ENCODE measurements around the gene GPC1.

GPC1 gene

DNA sequence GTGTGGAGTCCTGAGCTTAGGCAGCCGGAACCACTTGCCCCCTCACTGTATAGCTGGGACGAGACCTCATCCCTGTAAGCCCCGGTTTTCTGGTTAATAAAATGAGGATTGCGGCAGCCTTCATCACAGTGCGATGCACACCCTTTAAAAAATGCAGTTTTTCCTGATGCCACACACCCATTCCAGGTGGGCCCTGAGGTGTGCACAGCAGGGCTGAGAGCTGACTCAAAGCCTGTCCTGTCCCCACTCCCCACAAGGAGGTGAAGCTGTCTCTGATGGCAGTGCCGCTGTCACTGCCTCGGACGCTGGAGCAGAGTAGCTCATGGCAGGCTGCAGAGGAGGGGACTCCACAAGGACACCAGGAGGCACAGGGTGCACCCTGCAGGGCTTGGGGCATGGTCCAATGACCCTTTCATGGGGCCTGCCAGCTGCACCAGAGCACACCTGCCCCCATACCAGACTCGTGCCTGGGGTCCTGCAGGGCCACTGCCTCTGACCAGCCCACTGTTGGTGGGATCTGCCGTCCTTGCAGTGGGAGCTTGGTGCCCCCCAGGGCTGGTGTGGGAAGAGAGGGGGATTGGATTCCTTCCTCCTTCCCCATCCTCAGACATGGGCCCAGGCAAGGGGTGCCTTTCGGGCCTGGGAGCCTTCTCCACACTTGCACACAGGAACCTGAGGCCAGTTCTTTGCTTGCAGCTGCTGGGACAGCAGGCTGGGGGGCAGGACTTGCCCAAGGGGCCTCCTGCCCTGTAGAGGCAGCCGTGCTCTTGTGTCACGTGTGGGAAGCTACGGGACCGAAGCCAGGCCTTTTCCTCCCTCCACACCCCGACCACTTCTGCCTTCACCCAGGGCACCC lies 22.8 kb downstream of the GPC1 start:
- no peak for DNase-seq

DNA sequence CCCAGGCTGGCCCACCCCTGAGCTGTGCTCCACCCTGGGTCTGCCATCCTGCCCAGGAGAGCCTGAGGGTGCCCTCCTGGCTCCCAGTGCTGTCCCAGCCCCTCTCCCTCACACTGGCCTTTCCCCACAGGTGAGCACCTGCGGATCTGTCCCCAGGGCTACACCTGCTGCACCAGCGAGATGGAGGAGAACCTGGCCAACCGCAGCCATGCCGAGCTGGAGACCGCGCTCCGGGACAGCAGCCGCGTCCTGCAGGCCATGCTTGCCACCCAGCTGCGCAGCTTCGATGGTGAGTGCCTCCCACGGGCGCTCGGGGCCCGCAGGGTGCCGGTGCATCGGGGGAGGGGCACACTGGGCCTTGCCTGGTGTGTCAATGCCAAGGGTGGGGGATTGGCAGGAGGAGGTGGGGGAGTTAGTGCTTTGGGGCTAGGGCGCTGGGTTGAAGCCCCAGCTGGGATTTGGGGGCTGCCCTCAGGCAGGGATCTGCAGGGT lies 23.5 kb downstream of the GPC1 start:
- no peak for DNase-seq

- DNase-seq: no peak
Observed at GRCh38 chr2:240459401-240460252, 24.2 kb downstream of the GPC1 start.

DNA sequence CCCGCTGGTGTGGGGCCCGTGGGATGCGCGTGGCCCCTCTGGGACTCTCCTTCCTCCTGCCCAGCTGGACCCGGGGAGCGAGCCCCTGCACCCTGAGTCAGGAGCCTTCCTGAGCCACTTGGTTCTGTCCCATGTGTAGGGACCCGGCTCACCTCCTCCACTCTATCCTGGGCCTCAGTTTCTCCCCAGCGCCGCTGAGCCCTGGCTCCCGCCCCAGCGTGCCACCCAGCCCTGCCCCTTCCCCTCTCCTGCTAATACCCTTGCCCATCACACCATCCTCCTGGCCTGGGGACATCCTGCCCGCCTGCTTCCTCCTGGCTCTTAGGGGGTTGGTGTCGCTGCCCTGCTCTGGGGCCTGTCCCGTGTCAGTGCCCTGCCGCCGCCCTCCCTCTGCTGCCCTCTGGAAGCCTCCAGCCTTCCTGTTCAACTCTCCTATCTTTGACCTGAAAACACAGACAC lies 24.8 kb downstream of the GPC1 start:
- no peak for DNase-seq

DNA sequence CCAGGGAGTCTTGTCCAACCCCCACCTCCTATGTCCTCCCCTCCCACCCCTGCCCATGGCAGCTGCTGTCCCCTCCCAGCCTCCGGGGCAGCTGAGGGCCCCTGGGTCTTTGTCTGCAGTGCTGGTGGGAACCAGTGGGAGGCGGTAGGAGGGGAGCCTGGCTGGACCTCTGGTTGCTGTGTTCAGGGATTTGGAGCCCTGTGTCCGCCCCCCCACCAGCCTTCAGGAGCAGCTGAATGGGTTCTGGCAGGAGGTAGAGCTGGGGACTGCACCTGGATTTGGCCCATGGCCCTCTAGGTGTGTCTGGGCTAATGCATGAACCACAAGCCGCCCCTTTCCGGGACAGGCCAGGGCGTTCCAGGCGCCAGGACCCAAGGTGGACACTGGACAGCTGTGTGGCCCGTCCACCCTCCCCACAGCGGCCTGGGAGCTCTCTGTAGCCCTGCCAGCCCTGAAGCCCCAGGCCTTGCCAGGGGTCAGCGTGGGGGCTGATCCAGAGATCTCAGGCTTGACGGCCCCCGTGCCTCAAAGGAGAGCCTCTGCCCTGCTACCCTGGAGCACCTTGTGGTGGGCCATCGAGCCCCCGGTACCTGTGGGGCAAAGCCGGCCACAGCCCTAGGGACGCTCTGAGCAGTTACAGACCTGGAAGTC lies 25.4 kb downstream of the GPC1 start:
- DNase-seq: no peak

DNA sequence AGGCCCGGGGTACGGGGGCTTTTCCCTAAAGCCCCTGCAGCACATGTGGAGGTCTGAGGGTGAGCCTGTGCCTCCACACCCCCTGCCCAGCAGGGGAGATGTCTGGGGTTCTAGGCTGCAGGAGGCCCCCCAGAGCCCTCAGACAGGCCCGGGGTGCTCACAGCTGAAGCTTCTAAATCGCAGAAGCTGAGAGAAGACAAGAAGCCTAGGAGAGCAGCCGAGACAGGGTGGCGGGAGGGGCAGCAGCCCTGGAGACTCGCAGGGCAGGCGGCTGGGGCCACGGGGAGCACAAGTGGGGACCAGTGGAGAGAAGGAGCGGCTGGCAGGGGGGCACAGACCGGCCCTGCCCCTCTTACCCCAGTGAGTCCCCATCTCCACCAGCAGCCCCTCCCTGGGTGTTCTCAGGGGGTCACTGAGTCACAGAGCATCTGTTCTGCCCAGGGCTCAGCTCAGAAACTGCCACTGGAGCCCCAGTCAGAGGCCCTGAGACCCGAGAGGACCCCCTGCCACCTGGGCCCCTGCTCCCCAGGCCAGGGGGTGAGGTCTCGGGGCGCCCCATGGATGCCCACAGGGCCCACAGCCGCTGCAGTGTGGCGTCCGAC lies 26.1 kb downstream of the GPC1 start:
- DNase-seq: no peak

DNA sequence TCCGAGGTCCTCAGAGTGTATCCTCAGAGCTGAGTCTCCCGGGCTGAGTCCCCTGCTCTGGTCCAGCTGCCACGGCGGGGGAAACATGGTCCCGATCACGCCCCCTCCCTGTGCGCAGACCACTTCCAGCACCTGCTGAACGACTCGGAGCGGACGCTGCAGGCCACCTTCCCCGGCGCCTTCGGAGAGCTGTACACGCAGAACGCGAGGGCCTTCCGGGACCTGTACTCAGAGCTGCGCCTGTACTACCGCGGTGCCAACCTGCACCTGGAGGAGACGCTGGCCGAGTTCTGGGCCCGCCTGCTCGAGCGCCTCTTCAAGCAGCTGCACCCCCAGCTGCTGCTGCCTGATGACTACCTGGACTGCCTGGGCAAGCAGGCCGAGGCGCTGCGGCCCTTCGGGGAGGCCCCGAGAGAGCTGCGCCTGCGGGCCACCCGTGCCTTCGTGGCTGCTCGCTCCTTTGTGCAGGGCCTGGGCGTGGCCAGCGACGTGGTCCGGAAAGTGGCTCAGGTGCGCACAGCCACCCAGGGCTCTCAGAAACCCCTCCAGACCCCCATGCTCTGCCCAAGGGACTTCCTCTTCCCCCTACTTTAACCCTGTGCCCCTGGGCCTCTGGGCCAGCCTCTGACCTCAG lies 26.7 kb downstream of the GPC1 start:
- DNase-seq: no peak

DNA sequence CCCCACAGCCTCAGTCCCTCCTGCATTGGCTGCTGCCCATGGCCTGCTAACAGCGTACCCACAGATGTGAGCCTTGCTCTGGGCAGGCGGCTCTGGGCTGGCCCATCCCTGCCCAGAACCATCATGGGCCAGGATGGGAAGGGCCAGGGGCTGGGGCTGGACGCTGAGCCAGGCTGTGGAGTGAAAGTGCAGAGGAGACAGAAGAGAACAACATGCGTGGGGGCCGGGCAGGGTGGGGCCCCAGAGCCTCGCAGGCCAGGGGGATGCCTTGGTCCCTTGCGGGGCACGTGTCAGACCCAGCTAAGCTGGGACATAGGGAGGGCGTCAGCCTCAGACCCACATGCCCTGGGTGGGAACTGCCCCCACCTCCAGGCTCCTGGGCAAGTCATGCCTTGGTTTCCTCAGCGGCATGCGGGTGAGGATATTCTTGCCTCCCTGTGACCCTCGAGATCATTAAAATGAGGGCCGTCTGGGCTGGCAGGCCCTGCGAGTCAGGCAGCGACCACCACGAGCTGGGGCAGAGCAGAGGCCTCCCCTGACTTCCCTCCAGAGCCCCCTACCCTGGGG lies 27.3 kb downstream of the GPC1 start:
- DNase-seq: no peak

- DNase-seq: no peak
Observed at GRCh38 chr2:240463274-240463865, 27.9 kb downstream of the GPC1 start.

DNA sequence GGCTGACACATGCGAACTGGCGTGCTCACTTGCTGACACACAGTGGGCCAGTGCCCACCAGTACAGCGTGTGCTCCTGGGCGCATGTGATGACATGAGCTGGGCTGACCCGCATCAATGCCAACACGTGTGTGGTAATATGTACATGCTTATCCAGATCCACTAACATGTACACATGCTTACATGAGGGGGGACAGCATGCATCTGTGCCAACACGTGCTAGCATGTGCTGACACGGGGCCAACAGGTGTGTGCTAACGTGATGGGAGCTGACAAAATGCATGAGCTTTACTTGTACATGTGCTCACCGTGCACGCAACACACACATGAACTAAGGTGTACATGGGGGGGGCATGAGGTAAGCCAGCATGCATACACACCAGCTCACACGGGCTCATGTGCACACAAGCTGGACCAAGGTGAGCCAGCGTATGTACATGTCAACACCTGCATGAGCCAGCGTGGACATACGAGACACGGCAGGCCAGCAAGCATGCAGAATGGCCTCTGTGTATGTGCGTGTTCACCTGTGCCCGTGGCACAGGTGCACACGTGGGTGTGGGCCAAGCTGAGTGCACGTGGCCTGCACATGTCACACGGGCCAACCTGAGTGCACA lies 28.5 kb downstream of the GPC1 start:
- DNase-seq: no peak

DNA sequence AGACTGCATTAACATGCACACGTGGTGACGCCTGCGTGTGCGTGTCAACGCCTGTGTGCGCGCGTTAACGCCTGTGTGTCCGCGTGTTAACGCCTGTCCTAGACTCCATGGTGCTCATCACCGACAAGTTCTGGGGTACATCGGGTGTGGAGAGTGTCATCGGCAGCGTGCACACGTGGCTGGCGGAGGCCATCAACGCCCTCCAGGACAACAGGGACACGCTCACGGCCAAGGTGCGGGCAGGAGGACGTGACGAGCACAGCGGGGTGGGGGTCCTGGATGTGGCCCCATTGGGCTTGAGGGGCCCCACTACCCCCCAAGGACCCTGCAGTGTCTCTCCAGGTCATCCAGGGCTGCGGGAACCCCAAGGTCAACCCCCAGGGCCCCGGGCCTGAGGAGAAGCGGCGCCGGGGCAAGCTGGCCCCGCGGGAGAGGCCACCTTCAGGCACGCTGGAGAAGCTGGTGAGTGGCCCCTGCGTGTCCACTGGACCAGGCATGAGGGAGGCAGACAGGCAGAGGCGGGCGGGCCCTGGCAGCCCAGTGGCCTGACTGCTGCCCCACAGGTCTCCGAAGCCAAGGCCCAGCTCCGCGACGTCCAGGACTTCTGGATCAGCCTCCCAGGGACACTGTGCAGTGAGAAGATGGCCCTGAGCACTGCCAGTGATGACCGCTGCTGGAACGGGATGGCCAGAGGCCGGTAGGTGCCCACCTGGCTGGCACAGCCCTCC lies 29.2 kb downstream of the GPC1 start:
- DNase-seq: no peak

- no peak for DNase-seq
Observed at GRCh38 chr2:240465268-240465764, 29.9 kb downstream of the GPC1 start.

DNA sequence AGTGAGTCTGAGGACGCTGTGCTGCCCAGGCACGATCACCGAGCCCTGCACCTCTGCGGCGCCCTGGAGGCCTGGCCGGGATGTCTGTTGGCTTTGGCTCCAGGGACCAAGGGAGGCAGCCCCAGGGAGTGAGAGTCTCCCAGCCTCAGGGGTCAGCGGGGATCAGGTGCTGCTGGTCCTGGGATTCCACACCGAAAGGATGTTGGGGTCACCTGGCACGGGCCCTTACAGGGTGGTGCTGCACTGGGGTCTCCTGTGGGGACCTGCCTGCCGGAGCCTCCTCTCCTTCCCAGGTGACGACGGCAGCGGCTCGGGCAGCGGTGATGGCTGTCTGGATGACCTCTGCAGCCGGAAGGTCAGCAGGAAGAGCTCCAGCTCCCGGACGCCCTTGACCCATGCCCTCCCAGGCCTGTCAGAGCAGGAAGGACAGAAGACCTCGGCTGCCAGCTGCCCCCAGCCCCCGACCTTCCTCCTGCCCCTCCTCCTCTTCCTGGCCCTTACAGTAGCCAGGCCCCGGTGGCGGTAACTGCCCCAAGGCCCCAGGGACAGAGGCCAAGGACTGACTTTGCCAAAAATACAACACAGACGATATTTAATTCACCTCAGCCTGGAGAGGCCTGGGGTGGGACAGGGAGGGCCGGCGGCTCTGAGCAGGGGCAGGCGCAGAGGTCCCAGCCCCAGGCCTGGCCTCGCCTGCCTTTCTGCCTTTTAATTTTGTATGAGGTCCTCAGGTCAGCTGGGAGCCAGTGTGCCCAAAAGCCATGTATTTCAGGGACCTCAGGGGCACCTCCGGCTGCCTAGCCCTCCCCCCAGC lies 30.5 kb downstream of the GPC1 start:
- DNase-seq: no peak

- DNase-seq: no peak
Observed at GRCh38 chr2:240466579-240467148, 31.2 kb downstream of the GPC1 start.

GRCh38 chr2:240467149-240467642 lies 31.7 kb downstream of the GPC1 start:
- no peak for DNase-seq

GRCh38 chr2:240467659-240468302 lies 32.3 kb downstream of the GPC1 start:
- no peak for DNase-seq

DNA sequence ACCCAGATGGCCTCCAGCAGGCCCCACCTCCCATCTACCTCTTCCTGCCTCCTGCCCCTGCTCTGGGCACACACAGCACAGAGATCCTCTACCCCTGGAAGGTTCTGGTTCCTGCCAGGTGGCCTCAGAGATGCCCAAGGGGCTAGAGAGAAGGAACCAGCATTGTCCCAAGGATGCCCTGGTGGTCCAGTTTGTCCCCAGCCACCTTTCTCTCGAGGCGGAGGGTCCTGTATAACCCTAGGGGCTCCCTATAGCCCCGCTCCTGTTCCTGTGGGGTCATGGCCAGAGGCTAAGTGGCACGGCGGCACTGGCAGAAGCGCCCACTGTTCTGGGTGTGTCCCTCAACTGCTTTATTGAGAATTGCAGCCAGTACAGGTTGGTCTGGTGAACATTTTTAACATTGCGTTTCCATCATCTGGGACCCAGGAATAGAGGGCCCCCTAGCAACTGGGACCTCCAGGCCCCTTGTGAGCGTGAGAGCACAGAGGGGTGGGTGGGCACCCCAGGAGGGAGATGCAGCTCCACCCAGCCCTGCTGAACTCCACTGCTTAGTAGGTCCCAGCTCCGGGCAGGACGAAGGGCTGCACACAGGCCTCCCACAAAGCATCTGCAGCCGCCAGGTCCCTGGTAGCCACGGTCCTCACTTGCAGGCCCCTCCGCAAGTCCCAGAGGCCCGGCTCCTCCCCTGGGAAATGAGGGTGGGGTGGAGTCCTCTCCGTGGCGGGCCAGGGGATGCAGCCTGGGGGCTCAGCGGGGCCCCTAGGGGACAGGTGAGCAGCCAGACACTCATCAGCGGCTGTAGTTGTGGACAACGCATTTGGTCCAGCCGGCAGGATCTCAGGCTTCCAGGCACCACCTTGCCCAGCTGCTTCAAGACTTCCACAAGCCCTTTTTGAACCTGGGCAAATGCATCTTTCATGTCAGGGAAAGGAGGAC lies 33.1 kb downstream of the GPC1 start:
- DNase-seq: no peak
